CD4-positive, alpha-beta T cell treated with Interleukin-17A for 4 hours (primary cell): Measurements from ENCODE around the gene CCP110.

Experiments used
- DNase-seq: peaks from one replicate; pipeline ENCODE4 v3.0.0-alpha.2; 2020; ENCODE audit warnings: mixed read lengths

The CCP110 gene

DNA sequence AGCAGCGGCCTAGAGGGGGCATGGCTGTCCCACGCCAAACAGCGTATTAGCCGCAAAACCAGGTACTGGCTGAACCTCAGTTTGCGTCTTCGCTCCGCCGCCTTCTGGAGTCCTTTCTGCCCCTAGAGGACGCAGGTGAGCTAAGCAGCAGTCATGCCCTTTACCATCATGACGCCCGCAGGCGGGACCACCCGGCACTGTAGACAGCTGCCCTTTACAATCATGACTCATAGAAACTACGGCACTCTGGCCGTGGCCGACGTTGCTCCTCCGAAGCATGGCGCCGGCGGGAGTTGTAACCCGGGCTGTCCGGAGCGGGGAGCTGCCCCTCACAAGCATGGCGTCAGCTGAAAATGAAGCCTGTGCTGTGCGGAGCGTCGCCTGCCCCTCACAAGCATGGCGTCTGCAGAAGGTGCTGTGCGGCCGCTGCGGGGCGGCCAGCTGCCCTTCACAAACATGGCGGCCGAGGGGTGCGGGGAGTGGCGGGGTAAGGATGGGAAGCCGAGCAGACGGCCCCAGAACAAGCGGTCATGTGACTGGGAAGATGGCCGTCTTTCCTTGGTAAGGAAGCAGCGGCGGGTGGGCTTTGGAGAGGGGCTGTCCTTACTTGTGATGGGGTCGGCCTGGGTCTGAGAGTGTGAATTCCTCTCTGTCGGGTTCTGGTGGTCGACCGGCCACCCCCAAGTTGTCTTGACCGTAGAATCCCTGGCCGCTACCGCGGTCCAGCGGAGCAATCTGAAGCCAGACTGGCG lies 31.6 kb downstream of the CCP110 start, which contains the start of gene VPS35L:
Gene VPS35L, plus strand, starts transcription at position 518 of the 752 bp plus-strand sequence. Its CDS starts 27 bp downstream, at position 545.
- peak; percentile 98 for DNase-seq

DNA sequence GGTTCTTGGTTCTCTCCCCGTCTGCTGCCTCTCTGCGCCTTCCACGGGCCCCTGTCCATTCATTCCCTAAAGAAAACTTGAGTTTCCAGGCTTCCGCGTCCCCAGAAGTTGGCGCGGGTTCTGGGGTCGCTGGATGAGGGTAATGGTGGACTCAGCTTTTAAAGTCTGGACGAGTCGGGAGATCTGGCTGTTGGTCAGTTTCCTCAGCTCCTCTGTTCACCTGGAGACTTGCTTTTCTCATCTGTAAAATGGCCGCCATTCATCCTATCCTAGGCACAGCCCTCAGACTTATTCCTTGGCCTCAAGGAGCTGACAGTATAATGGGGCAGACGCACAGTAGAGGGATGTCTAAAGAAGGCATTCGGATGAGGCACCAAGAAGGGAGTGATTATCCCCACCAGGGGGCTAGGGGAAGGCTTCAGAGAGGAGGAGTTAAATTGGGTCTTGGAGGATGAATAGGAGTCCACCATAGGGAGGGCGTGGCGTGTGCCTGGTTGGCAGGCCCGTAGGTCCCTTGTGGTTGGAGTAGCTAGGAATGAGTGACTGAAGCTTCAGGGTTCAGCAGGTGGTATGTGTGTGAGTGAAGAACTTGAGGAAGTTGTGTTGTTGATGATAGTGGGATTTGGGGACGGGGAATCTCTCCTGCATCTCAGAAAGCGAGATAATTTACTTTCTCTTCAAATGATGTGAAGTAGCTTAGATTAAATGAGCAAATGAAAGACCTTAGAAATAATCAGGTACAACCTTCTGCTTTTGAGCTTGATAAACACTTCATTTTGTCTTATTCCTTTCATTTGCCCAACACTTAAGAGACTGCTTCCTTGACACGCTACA lies 32.4 kb downstream of the CCP110 start:
- DNase-seq = peak; percentile 12

DNA sequence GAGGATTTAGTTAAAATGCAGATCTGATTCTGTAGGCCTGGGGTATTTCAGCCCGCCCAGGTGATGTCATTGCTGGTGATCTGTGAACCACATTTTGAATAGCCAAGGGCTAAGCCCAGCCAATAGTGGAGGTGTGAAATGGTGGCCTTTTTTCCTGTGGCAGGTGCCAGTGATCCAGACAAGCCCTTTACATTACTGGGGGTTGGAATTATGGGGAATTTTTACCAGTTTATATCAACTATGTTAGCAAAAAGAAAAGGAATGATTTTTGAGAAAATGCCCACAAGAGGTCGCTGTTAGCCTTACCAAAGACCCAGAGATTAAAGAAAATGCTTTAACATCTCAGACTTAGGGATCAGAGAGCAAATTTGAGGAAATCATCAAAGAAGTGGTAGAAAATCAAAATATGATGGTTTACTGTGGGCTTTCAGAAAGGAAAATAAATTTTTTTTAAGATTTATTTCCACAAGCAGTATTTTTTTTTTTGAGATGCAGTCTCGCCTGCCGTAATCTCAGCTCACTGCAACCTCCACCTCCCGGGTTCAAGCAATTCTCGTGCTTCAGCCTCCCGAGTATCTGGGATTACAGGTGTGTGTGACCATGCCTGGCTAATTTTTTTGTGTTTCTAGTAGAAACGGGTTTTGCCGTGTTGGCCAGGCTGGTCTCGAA lies 35.6 kb downstream of the CCP110 start:
- peak; percentile 46 for DNase-seq

DNA sequence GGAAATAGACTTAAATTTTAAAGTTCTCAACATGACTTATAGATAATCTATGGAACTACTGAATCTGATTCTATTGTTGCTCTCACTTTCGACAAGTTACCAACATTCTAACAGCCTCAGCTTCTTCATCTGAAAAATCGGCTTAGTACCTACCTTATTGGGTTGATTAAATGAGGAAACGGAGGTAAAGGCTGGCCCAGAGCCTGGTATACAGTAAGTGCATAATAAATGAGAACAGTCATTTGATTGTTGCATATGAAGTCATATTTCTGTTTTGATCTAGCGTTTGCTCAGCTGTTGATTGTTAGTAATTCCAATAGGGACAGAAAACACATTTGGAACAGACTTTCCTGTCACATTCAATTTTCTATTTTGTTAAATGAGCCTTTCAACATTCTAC lies 36.3 kb downstream of the CCP110 start:
- no peak for DNase-seq

DNA sequence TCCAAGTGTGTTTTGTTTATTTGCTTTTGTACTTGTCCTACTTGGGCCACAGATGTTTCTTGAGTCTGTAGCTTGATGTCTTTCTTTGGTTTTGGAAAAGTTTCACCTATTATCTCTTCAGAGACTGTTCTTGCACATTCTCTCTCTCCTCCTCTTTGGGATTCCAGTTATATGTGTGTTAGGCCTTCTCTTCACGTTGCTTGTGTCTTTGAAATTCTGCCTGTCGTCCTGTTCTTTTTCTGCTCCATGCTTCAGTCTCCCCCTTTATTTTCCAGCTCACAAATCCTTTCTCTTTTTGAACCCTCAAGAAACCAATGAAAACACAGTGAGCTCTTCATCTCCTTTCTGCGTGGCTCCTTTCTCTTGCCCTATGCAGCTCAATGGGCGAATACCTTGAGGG lies 39.6 kb downstream of the CCP110 start:
- no peak for DNase-seq

DNA sequence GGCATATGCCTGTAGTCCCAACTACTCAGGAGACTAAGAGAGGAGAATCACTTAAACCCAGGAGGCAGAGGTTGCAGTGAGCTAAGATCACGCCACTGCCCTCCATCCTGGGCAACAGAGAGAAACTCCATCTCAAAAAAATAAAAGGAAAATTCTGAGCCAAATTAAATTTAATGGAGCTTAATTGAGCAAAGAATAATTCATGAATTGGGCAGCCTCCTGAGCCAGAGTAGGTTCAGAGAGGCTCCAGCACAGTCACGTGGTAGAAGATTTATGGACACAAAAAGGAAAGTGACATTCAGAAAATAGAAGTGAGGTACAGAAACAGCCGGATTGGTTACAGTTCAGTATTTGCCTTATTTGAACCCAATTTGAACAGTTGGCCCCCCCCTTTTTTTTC lies 42.6 kb downstream of the CCP110 start:
- DNase-seq = no peak

DNA sequence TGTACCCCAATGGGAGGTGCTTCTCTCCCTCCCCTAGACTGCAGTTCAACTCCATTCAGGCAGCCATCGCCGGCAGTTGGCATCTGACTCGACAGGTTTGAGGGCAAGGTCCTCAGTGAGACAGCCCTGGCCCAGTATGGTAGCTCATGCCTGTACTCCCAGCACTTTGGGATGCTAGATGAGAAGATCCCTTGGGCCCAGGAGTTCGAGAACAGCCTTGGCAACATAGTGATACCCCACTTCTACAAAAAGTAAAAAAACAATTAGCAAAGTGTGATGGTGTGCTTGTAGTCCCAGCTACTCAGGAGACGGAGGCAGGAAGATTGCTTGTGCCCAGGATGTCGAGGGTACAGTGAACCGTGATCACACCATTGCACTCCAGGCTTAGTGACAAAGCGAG lies 43.8 kb downstream of the CCP110 start:
- no peak for DNase-seq

DNA sequence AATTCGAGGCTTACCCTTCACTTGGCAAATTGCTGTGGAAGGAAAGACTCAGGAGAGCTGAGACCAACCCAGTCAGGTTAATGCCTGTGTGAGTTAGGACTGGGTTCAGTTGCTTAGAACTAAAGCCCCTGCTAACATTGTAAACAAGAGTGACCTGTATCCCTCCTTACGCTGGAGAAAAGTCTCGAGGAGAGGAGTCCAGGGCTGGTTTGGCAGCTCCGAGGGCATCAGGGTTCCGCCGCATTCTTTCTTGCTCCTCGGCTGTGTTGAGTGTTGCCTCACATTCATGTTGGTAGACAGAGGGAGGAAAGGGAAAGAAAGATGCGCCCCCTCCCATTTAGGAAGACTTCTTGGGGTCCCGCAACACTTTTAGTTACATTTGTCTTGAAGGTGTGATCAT lies 50.3 kb downstream of the CCP110 start:
- no peak for DNase-seq

DNA sequence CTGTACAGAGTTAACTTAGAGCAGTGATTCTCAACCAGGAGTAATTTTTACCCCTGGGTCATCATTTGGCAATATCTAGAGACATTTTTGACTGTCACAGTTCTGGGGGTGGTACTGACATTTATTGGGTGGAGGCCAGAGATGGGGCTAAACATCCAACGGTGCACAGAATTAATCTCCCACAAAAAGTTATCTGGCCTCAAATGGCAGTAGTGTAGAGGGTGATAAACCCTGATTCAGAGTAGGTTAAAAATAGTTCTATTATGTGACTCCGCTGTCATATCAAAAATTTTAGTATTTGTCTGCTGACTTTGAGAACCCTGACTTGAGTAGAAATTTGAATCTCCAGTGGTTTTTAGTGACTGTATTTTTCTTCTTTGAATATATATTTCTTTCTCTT lies 50.9 kb downstream of the CCP110 start:
- no peak for DNase-seq

DNA sequence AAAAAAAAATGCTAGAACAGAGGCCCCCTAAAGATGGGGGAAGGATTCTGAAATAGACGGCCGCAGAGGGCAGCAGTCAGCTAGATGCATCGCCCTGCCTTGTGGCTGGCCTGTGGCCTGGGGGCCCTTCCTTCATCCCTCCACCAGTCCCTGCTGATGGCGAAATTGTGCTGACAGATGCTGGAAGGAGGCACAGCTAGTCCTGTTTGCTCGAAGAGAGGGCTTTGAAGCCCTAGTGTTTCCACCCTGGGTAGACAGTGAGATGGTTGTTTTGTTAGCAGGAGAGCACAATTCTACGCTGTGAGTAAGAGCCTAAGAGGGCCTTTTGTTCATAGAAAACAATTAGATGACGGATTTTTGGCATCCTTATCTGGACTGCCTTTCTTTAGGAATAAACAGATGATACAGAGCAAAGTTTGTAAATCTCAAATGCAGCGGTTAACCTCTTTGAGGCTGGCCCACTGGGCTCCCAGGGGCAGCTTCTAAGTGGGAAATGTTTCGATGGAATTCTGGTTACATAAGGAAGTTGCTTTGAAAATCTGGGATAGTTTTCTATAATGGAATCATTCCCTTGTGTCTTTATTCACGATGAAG lies 54.7 kb downstream of the CCP110 start:
- no peak for DNase-seq

DNA sequence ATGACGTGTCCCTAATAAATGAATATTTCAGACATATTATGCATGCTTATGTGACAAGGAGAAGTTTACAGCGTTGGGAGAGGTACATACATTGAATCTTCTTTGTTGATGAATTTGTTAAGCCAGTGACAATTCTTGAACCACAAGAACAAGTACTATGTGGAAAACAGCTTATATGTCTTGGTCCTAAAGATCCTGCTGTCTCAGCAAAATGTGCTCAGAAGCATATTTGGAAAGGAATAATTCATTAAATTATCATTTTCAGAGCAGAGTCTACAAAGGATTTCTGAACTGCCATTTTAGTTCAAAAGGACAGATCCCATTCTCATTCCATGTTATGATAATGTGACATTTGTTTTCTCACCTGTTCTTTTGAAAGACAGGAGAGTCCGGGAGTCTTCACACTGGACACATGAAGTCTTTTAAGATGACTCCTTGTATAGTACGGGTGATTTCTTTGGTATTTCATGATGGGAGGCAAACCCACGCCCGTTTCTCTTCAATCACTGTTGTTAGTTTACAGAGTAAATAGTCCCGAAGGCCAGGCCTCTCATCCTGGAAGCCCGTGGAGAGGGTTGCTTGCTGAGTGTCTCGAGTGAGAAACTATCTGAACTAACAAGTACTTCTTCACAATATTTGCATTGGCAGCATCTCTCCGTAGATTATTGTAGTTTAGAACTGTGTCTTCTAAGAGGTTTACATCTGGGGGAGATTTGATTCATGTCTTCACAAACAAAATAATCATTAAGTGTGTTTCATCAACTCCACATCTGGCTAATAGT lies 58.5 kb downstream of the CCP110 start:
- DNase-seq = no peak

DNA sequence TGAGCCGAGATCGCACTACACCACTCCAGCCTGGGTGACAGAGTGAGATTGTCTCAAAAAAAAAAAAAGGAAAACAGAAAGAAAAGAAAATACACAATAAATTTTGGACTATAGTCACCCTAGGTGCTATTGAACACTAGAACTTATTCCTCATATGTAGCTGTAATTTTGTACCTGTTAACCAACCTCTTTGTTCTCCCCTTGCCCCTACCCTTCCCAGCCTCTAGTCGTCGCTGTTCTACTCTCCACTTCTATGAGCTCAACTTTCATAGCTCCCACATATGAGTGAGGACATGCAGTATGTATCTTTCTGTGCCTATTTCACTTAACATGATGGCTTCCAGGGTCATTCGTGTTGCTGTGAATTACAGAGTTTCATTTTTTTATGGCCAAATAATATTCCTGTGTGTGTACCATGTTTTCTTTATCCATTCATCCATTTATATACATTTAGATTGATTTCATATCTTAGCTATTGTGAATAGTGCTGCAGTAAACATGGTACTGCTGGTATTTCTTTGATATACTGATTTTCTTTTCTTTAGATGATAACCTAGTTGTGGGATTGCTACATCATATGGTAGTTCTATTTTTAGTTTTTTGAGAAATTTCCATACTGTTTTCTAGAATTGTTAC lies 60.0 kb downstream of the CCP110 start:
- peak; percentile 30 for DNase-seq

DNA sequence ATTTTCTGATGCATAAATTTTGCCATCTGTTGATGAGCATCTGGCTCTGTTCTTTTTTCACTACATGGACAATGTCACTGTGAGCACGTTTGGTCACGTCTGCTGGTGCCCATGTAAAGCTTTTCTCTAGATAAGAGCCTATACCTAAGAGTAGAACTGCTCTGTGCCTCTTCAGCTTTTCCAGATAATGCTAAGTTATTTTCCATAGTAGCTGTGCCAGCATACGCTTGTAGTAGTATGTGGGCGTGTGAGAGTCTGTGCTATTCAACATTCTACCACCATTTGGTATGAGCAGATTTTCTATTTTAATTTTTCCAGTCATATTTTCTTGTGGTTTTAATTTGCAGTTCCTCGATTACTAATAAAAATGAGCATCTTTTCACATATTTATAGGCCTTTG lies 64.9 kb downstream of the CCP110 start:
- no peak for DNase-seq

DNA sequence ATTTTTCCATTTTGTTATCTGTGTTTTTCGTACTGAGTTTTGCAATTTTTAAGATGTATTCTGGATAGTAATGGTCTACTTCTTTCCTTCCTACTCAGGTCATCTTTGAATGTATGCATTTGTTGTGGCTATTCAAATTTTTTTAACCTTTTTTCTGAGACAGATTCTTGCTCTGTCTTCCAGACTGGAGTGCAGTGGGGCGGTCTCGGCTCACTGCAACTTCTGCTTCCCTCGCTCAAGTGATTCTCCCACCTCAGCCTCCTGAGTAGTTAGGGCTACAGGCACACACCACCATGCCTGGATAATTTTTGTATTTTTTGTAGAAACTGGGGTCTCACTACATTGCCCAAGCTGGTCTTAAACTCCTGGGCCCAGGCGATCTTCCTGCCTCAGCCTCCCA lies 65.4 kb downstream of the CCP110 start:
- DNase-seq = no peak

DNA sequence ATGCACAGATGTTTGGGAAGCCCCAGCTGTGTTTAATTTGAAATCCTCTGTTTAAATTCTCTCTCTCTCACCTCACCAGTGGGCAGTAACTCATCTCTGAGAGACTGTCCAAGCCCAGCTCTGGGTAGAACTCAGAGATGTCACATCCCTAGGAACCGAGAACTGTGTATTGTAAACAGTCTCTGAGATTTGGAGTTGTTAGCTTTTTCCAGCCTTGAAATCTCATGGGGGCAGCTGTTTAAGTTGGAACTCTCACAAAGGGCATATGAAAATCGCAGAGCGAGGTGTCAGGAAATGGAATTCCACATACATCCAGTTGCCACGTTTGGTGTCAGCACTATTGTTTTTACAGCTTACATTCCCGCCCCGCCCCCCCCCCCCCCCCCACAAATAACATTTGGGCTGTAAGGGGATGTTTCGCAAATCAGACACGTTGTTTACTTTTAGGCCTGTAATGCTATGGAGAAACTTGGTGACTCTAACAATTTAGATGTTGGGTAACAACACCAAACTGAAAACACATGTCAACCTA lies 66.1 kb downstream of the CCP110 start:
- DNase-seq = no peak

DNA sequence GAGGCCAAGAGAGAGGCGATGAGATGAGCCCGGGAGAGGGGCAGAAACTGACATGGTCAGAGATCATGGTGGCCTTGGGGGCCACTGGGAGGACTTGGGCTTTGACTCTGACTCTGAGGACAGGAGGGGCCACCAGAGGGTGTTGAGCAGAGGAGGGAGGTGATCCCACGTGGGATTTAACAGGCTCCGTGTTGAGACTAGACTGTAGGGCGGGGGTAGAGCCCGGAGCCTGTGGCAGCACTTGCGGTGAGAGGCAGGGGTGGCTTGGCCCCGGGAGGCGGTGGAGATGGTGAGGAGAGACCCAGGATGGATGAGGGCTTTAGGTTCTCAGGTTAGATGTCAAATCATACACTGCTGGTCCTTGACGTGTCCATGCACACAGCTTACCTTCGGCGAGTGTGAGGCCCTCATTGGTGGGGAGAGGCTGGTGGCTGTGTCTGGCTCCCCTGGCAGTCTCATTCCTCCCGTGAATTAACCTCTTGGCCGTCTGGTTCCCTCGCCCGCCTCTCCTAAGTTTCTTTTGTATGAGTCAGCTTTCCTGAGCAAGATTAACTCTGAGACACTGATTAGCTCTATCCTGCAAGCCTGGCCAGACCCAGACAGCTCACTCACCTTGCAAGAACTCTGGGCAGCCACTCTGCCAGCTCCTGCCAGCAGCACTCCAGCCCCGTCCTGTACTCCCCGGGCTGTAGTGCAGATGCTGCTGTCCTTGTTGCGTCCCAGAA lies 71.5 kb downstream of the CCP110 start:
- no peak for DNase-seq

DNA sequence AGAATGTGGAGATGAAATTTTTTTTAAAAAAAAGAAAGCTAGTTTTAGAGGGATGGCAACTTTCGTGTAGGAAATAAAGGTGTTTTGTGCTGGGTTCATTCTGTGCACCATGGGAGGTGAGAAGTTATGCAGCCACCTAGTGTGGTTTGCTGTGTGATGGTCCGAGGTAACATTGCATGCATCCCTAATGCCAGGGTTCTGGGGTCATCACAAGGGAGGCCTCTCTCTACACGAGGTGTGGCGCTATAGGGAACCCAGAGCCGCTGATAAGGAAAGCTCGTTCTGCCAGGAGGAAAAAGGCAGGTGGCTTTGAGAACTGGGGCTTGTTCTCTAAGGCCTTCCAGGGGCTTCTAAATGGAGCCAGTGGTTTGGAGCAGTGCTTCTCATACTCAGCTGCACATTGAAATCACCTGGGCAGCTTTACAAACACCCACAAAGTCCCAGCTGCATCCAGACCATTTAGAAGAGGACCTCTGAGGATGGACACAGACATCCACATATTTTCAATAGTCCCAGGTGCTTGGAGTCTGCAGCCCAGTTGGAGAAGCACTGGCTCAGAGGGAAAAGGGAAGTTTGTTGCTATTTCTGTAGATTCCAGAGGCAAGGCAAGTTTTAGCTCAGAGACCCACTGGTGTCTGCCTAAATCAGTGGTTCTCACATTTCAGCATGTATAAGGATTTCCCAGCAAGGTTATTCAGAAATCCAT lies 75.2 kb downstream of the CCP110 start:
- DNase-seq = no peak

DNA sequence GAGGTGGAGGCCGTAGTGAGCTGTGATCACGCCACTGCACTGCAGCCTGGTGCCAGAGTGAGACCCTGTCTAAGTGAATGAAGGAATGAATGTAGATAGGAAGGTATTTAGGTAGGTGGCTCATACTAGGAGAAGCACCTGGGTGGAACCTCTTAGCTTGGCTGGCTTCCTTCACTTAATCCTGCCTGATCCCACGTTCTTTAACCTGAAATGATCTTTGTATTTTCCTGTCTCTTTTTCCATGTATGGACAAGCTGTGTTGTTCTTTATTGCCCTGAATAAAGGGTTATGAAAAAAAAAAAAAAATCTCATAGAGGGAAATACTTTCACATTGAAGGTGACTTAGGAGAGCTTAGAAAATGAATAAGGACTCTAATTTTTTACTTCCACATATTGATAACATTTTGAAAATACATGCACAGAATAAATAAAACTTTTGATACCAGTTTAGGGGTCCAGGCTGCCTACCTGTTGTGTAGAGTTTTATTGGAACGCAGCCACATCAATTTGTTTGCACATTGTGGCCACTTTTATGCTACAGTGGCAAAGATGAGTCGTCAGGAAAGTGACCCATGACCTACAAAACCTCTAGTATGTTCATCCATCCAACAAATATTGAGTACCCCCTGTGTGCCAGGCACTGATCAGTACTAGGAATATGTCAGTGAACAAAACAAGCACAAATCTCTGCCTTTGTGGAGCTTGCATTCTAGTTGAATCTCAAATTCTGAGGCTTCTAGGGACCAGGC lies 76.4 kb downstream of the CCP110 start:
- no peak for DNase-seq
